K562 (cell line): ENCODE measurements around the gene RMND5B. TPM values are rescaled to one million over a fixed set of nuclear protein-coding genes. Genes with fewer than 3 reads are reported as not detected.
A peak's percentile ranks its signal among the peaks of the same experiment; 100 is the strongest.

Experiments used
- CBX2 ChIP-seq: fragments of 200-600 bp; sonication (generic); IDR thresholded peaks from one replicate; pipeline ENCODE4 v1.6.1; 2012; ENCODE audit warnings: mild to moderate bottlenecking, low read length, inconsistent platforms; ENCODE audit not compliant: insufficient read depth, poor library complexity, severe bottlenecking
- EHMT2 ChIP-seq: fragments of 450-650 bp; IDR thresholded peaks from 2 replicates; pipeline ENCODE4 v1.6.1; 2018; ENCODE audit warnings: antibody characterized with exemption
- EWSR1 ChIP-seq: fragments of 450-650 bp; IDR thresholded peaks from 2 replicates; pipeline ENCODE4 v1.6.1; 2018; ENCODE audit warnings: borderline replicate concordance, mild to moderate bottlenecking, low read depth, moderate library complexity; ENCODE audit not compliant: partially characterized antibody
- MIER1 ChIP-seq: fragments of 450-650 bp; IDR thresholded peaks from 2 replicates; pipeline ENCODE4 v1.6.1; 2016; ENCODE audit warnings: antibody characterized with exemption, mild to moderate bottlenecking, low read depth
- MTA3 ChIP-seq: fragments of 450-650 bp; formaldehyde crosslinking; IDR thresholded peaks from 2 replicates; pipeline ENCODE4 v1.6.1; 2017; ENCODE audit warnings: mild to moderate bottlenecking, borderline replicate concordance
- NR0B1 ChIP-seq: fragments of 450-650 bp; IDR thresholded peaks from one replicate; pipeline ENCODE4 v1.6.1; 2018; ENCODE audit warnings: mild to moderate bottlenecking, moderate library complexity; ENCODE audit not compliant: partially characterized antibody
- POLR2A ChIP-seq: fragments of 450-650 bp; conservative IDR thresholded peaks from 2 replicates; pipeline ENCODE4 v1.6.1; 2016
- POLR2AphosphoS2 ChIP-seq: IDR thresholded peaks from 2 replicates; pipeline ENCODE4 v1.6.1; 2012; ENCODE audit warnings: low read length, improper control_type of control experiment
- POLR2AphosphoS5 ChIP-seq: IDR thresholded peaks from 2 replicates; pipeline ENCODE4 v1.6.1; 2011; ENCODE audit warnings: mild to moderate bottlenecking, low read depth, low read length, moderate library complexity; ENCODE audit not compliant: control insufficient read depth, insufficient read depth
- POLR2G ChIP-seq: fragments of 200-400 bp; formaldehyde crosslinking; IDR thresholded peaks from 2 replicates; pipeline ENCODE4 v1.6.1; 2017; ENCODE audit warnings: low read depth, mild to moderate bottlenecking, antibody characterized with exemption, low read length, moderate library complexity
- RBFOX2 ChIP-seq: fragments of 200-400 bp; formaldehyde crosslinking; IDR thresholded peaks from 2 replicates; pipeline ENCODE4 v1.6.1; 2017; ENCODE audit warnings: low read depth, mild to moderate bottlenecking, low read length, moderate library complexity
- SUPT5H ChIP-seq: fragments of 450-650 bp; IDR thresholded peaks from 2 replicates; pipeline ENCODE4 v1.6.1; 2016
- ZBTB11 ChIP-seq, 3 experiments: fragments of 200-800 bp in 1 of 3; fragments of 250-450 bp in 1 of 3; fragments of 450-650 bp in 1 of 3; sonication (Bioruptor Pico) in 1 of 3; sonication (Bioruptor generic) in 1 of 3; formaldehyde crosslinking in 1 of 3; IDR thresholded peaks; 2 replicates each; pipeline versions ENCODE4 v1.6.1 to v1.8.0; 2016 to 2022; ENCODE audit warnings: mild to moderate bottlenecking in 2 of 3, missing genetic modification characterization in 2 of 3, missing compliant biosample characterization in 1 of 3, moderate library complexity in 1 of 3
- ZBTB33 ChIP-seq: sonication (generic); formaldehyde crosslinking; IDR thresholded peaks from 2 replicates; pipeline ENCODE4 v1.8.1; 2023; ENCODE audit warnings: mild to moderate bottlenecking, missing genetic modification reagents
- ZNF280A ChIP-seq: fragments of 450-650 bp; IDR thresholded peaks from 2 replicates; pipeline ENCODE4 v1.6.1; 2018; ENCODE audit warnings: mild to moderate bottlenecking, low read depth; ENCODE audit not compliant: partially characterized antibody
- ZNF584 ChIP-seq: fragments of 200-800 bp; sonication (Bioruptor generic); IDR thresholded peaks from 2 replicates; pipeline ENCODE4 v1.6.1; 2016; ENCODE audit warnings: low read depth, mild to moderate bottlenecking, missing genetic modification characterization, missing compliant biosample characterization
- ZNF589 ChIP-seq: fragments of 200-800 bp; sonication (Bioruptor generic); IDR thresholded peaks from 2 replicates; pipeline ENCODE4 v1.6.1; 2016; ENCODE audit warnings: low read depth, missing genetic modification characterization, missing compliant biosample characterization
- polyA plus RNA-seq, 8 experiments: library from polyadenylated mRNA; depleted of rRNA in 4 of 8; stranded (reverse) in 5 of 8; unstranded in 3 of 8; fragments of >200 nt; fragmentation: Nextera tagmentation in 2 of 8; fragmentation: Illumina TruSeq in 1 of 8; extraction: Ambion mirVana in 2 of 8; extraction: Trizol in 1 of 8; gene quantifications; 2 replicates each; pipeline versions ENCODE4 v1.2.1 to v1.2.3, GENCODE V29; 2011 to 2014; ENCODE audit warnings: inconsistent platforms in 1 of 8, missing spikeins in 1 of 8
- total RNA-seq, 7 experiments: library from RNA; depleted of rRNA in 6 of 7; stranded (reverse); fragments of >200 nt in 6 of 7; fragmentation: Illumina TruSeq in 2 of 7; extraction: Trizol in 2 of 7; gene quantifications; 2 replicates each; pipeline versions ENCODE4 v1.2.1 to v1.2.3, GENCODE V29; 2011 to 2021; ENCODE audit warnings: low replicate concordance in 1 of 7

RMND5B gene
- total and polyA plus RNA-seq, 9 of the 15 experiments (the other 6 are each of a cell fraction or from before 2014, with no cell fraction given) = 2.6 to 57.0 (median 28.3) TPM

- no peak for TF ChIP-seq ZNF280A
- peak; percentile 54; the same call in 1 of the 2 replicates for TF ChIP-seq ZBTB33 (CRISPR knock-in tag)
- TF ChIP-seq EHMT2 = no peak
- no peak for TF ChIP-seq MIER1
- TF ChIP-seq MTA3 = no peak
- TF ChIP-seq NR0B1 = no peak
- TF ChIP-seq EWSR1 = peak; percentile 75
- no peak for TF ChIP-seq CBX2
- TF ChIP-seq POLR2A = peak; percentile 58
- peak; percentile 51 for TF ChIP-seq SUPT5H
- TF ChIP-seq POLR2G = peak; percentile 65; the same call in 1 of the 2 replicates
- TF ChIP-seq ZNF584 = no peak
- TF ChIP-seq ZBTB11 (CRISPR knock-in tag; IDR thresholded peaks at IDR 0.05) = no peak
- TF ChIP-seq POLR2AphosphoS5 = 0 out of 2 replicates have a peak, but pooled peaks have one; percentile 19
- TF ChIP-seq RBFOX2 = peak; percentile 47; the same call in 1 of the 2 replicates
- TF ChIP-seq POLR2AphosphoS2 = peak; percentile 85
- TF ChIP-seq ZNF589 (CRISPR knock-in tag) = no peak
Observed at GRCh38 chr5:178150977-178151734, 20.3 kb downstream of the RMND5B start (continued).
